ENCODE measurements around the gene PLEKHG7. TPM values are rescaled to one million over a fixed set of nuclear protein-coding genes. Genes with fewer than 3 reads are reported as not detected.
"Not testable (repeated sequence)": the region's sequence is repeated elsewhere in the genome, so short reads cannot be mapped to it uniquely, and the experiment has no call there.

The PLEKHG7 gene
- polyA plus RNA-seq, 3 donors from 2014 or later: not detected

GRCh38 chr12:92745856-92746550 lies 43.2 kb downstream of the PLEKHG7 start:
- Mint-ChIP-seq H3K27me3 (ENCODE audit: low read depth in 3 of 3) (peaks cover 6 to 15% (median 7%) of the 10 kb centered on the region in 3 donors), H3K9me3 (no peaks in the 10 kb centered on the region)

GRCh38 chr12:92747151-92747550 lies 44.4 kb downstream of the PLEKHG7 start:
- Mint-ChIP-seq H3K4me3 (no peak overlapping the region), H3K9me3 (no peaks in the 10 kb centered on the region), H3K27me3 (ENCODE audit: low read depth in 3 of 3) (peaks cover 6 to 16% (median 6%) of the 10 kb centered on the region in 3 donors), H3K36me3 (no peaks in the 10 kb centered on the region), H3K4me1 (no peaks in the 10 kb centered on the region), H3K27ac (no peak overlapping the region)
- DNase-seq: no peak

More at GRCh38 chr12:92745856-92746550, 43.2 kb downstream of the PLEKHG7 start:
- no peaks in the 10 kb centered on the region for H3K4me1 Mint-ChIP-seq
- H3K36me3 Mint-ChIP-seq: no peaks in the 10 kb centered on the region
- H3K4me3 Mint-ChIP-seq: no peak overlapping the region
- no peak for DNase-seq
- no peak overlapping the region for H3K27ac Mint-ChIP-seq

GRCh38 chr12:92749691-92750090 lies 46.9 kb downstream of the PLEKHG7 start:
- H3K27me3 Mint-ChIP-seq (ENCODE audit: low read depth in 3 of 3): peaks cover 5 to 13% (median 6%) of the 10 kb centered on the region in 3 donors
- H3K36me3 Mint-ChIP-seq, H3K9me3 Mint-ChIP-seq, H3K27ac Mint-ChIP-seq, H3K4me3 Mint-ChIP-seq, DNase-seq, H3K4me1 Mint-ChIP-seq: not testable (repeated sequence)

GRCh38 chr12:92753976-92754885 lies 51.4 kb downstream of the PLEKHG7 start:
- Mint-ChIP-seq H3K4me1 (peaks cover 27 to 35% of the 10 kb centered on the region in 2 donors), H3K9me3 (peaks cover 0 to 2% (median 0%) of the 10 kb centered on the region in 6 donors), H3K36me3 (no peaks in the 10 kb centered on the region), H3K4me3 (no peak overlapping the region), H3K27ac (no peak overlapping the region), H3K27me3 (ENCODE audit: low read depth in 3 of 3) (peaks cover 3 to 10% (median 9%) of the 10 kb centered on the region in 3 donors)
- no peak for DNase-seq

GRCh38 chr12:92756898-92757596 lies 54.3 kb downstream of the PLEKHG7 start:
- Mint-ChIP-seq H3K27ac (peak overlapping the region in 4 of 6 donors; percentile 4 to 74 (median 28)), H3K36me3 (no peaks in the 10 kb centered on the region), H3K9me3 (peaks cover 0 to 2% (median 0%) of the 10 kb centered on the region in 6 donors), H3K4me1 (peaks cover 28 to 35% of the 10 kb centered on the region in 2 donors), H3K27me3 (ENCODE audit: low read depth in 3 of 3) (peaks cover 2 to 8% (median 2%) of the 10 kb centered on the region in 3 donors), H3K4me3 (peak overlapping the region; percentile 19 to 51 (median 38))
- peak in 1 of 3 donors; percentile 2 for DNase-seq

GRCh38 chr12:92757597-92758121 lies 54.9 kb downstream of the PLEKHG7 start:
- peak; percentile 54 to 58 (median 57) for DNase-seq
- H3K4me1 Mint-ChIP-seq: peaks cover 28 to 35% of the 10 kb centered on the region in 2 donors
- H3K36me3 Mint-ChIP-seq: no peaks in the 10 kb centered on the region
- H3K27ac Mint-ChIP-seq: peak overlapping the region in 5 of 6 donors; percentile 4 to 80 (median 41)
- H3K9me3 Mint-ChIP-seq: peaks cover 0 to 2% (median 0%) of the 10 kb centered on the region in 6 donors
- peaks cover 2 to 8% (median 8%) of the 10 kb centered on the region in 3 donors for H3K27me3 Mint-ChIP-seq (ENCODE audit: low read depth in 3 of 3)
- H3K4me3 Mint-ChIP-seq: peak overlapping the region; percentile 19 to 51 (median 38)

- H3K27ac Mint-ChIP-seq: no peak overlapping the region
- H3K27me3 Mint-ChIP-seq (ENCODE audit: low read depth in 3 of 3): peaks cover 2 to 11% (median 8%) of the 10 kb centered on the region in 3 donors
- H3K36me3 Mint-ChIP-seq: no peaks in the 10 kb centered on the region
- H3K4me3 Mint-ChIP-seq: no peak overlapping the region
- H3K9me3 Mint-ChIP-seq: no peaks in the 10 kb centered on the region
- peaks cover 28 to 35% of the 10 kb centered on the region in 2 donors for H3K4me1 Mint-ChIP-seq
- DNase-seq: no peak
Measured at GRCh38 chr12:92759634-92760268, 57.0 kb downstream of the PLEKHG7 start.

GRCh38 chr12:92762773-92763172 lies 60.0 kb downstream of the PLEKHG7 start:
- H3K9me3 Mint-ChIP-seq: no peaks in the 10 kb centered on the region
- no peaks in the 10 kb centered on the region for H3K36me3 Mint-ChIP-seq
- H3K27me3 Mint-ChIP-seq (ENCODE audit: low read depth in 3 of 3): peaks cover 2 to 10% (median 8%) of the 10 kb centered on the region in 3 donors
- peaks cover 16 to 17% of the 10 kb centered on the region in 2 donors for H3K4me1 Mint-ChIP-seq
- DNase-seq: no peak
- H3K4me3 Mint-ChIP-seq: no peak overlapping the region
- no peak overlapping the region for H3K27ac Mint-ChIP-seq

- no peak overlapping the region for H3K27ac Mint-ChIP-seq
- H3K36me3 Mint-ChIP-seq: no peaks in the 10 kb centered on the region
- no peaks in the 10 kb centered on the region for H3K9me3 Mint-ChIP-seq
- no peak for DNase-seq
- H3K27me3 Mint-ChIP-seq (ENCODE audit: low read depth in 3 of 3): peaks cover 0 to 8% (median 7%) of the 10 kb centered on the region in 3 donors
- H3K4me3 Mint-ChIP-seq: no peak overlapping the region
- H3K4me1 Mint-ChIP-seq: peaks cover 12 to 22% of the 10 kb centered on the region in 2 donors
Measured at GRCh38 chr12:92764831-92765230, 62.0 kb downstream of the PLEKHG7 start.

- no peak overlapping the region for H3K4me3 Mint-ChIP-seq
- peaks cover 0 to under 1% (median under 1%) of the 10 kb centered on the region in 3 donors for H3K36me3 Mint-ChIP-seq
- DNase-seq: no peak
- peaks cover 16 to 32% of the 10 kb centered on the region in 2 donors for H3K4me1 Mint-ChIP-seq
- H3K9me3 Mint-ChIP-seq: no peaks in the 10 kb centered on the region
- H3K27me3 Mint-ChIP-seq (ENCODE audit: low read depth in 3 of 3): peaks cover 0 to 8% (median 7%) of the 10 kb centered on the region in 3 donors
- no peak overlapping the region for H3K27ac Mint-ChIP-seq
Measured at GRCh38 chr12:92765871-92766270, 63.1 kb downstream of the PLEKHG7 start.

GRCh38 chr12:92769124-92769901 lies 66.5 kb downstream of the PLEKHG7 start:
- Mint-ChIP-seq H3K9me3 (no peaks in the 10 kb centered on the region), H3K4me1 (peaks cover 17 to 38% of the 10 kb centered on the region in 2 donors), H3K4me3 (peak overlapping the region in 4 of 5 donors; percentile 6 to 64 (median 22)), H3K27me3 (ENCODE audit: low read depth in 3 of 3) (no peaks in the 10 kb centered on the region), H3K36me3 (peaks cover 3 to 17% (median 5%) of the 10 kb centered on the region in 3 donors), H3K27ac (peak overlapping the region in 2 of 6 donors; percentile 22 to 36)
- no peak for DNase-seq

GRCh38 chr12:92771001-92771400 lies 68.2 kb downstream of the PLEKHG7 start:
- H3K4me1 Mint-ChIP-seq: peaks cover 15 to 38% of the 10 kb centered on the region in 2 donors
- no peaks in the 10 kb centered on the region for H3K9me3 Mint-ChIP-seq
- peaks cover 7 to 24% (median 10%) of the 10 kb centered on the region in 3 donors for H3K36me3 Mint-ChIP-seq
- H3K4me3 Mint-ChIP-seq: no peak overlapping the region
- no peak for DNase-seq
- H3K27ac Mint-ChIP-seq: peak overlapping the region in 1 of 6 donors; percentile 60
- H3K27me3 Mint-ChIP-seq (ENCODE audit: low read depth in 3 of 3): no peaks in the 10 kb centered on the region
